Sigmoid colon (tissue), 7 donors: ENCODE results near the gene TMED10. TPM values are rescaled to one million over a fixed set of nuclear protein-coding genes. Genes with fewer than 3 reads are reported as not detected.

Experiments used
- DNase-seq: peaks from one replicate; pipeline ENCODE4 v3.0.0-alpha.2; 2019
- H3K27ac ChIP-seq, 4 donors: fragments of 200-600 bp; sonication (generic); one replicate each; pipeline ENCODE4 v1.5.1; 2016 to 2019; ENCODE audit warnings: mild to moderate bottlenecking in 1 of 4
- H3K27me3 ChIP-seq, 3 donors: fragments of 200-600 bp; sonication (generic); one replicate each; pipeline ENCODE4 v1.5.1; 2019; ENCODE audit warnings: mild to moderate bottlenecking in 1 of 3
- H3K36me3 ChIP-seq, 4 donors: fragments of 200-600 bp; sonication (generic); one replicate each; pipeline ENCODE4 v1.5.1; 2016 to 2019
- H3K4me1 ChIP-seq, 4 donors: fragments of 200-600 bp; sonication (generic); one replicate each; pipeline ENCODE4 v1.5.1; 2017 to 2019
- H3K4me3 ChIP-seq, 4 donors: fragments of 200-600 bp; sonication (generic); one replicate each; pipeline ENCODE4 v1.5.1; 2017 to 2019; ENCODE audit warnings: mild to moderate bottlenecking in 2 of 4, moderate library complexity in 1 of 4
- H3K9me3 ChIP-seq, 4 donors: fragments of 200-600 bp in 3 of 4; sonication (generic) in 3 of 4; one replicate each; pipeline versions ENCODE4 v1.5.1 to v1.6.1; 2013 to 2019
- EP300 ChIP-seq, 4 donors: sonication (generic); formaldehyde crosslinking; IDR thresholded peaks; one replicate each; pipeline ENCODE4 v1.6.1; 2017; ENCODE audit warnings: antibody characterized with exemption in 4 of 4
- POLR2A ChIP-seq, 2 donors: fragments of 450-650 bp; IDR thresholded peaks; one replicate each; pipeline ENCODE4 v1.6.1; 2016; ENCODE audit warnings: antibody characterized with exemption in 2 of 2, mild to moderate bottlenecking in 2 of 2, moderate library complexity in 2 of 2
- POLR2AphosphoS5 ChIP-seq, 4 donors: sonication (generic); formaldehyde crosslinking; IDR thresholded peaks; one replicate each; pipeline ENCODE4 v1.6.1; 2017; ENCODE audit warnings: antibody characterized with exemption in 4 of 4
- WGBS, 2 donors: extraction: QIAGEN DNeasy Blood & Tissue Kit; methylation state at CpG; one replicate each; pipeline ENCODE4 v1.1.7; 2013; 5-methylcytosine and 5-hydroxymethylcytosine counted together
- intact Hi-C: fragments of 100-400 bp; cut with DNase I; formaldehyde crosslinking; loops from one replicate; pipeline ENCODE4 v1.15.1; 2023
- polyA plus RNA-seq, 3 donors: library from polyadenylated mRNA; stranded (reverse); fragments of 200-250 nt; gene quantifications; one replicate each; pipeline ENCODE4 v1.2.3, GENCODE V29; 2013
- total RNA-seq, 4 donors: library from RNA; depleted of rRNA; stranded (reverse); fragments of >200 nt; gene quantifications; one replicate each; pipeline ENCODE4 v1.1.0, GENCODE V29; 2016
- TF ChIP-seq, protein P1 (sequence below), 4 experiments: fragments of 450-650 bp in 3 of 4; fragments of 200-600 bp in 1 of 4; IDR thresholded peaks; one replicate each; pipeline ENCODE4 v1.5.1; 2016 to 2019; ENCODE audit warnings: antibody characterized with exemption in 4 of 4, mild to moderate bottlenecking in 3 of 4, moderate library complexity in 2 of 4
- donor health status: healthy with polysubstance abuse.
- donor health status: Bipolar disorder and iron deficiency.
- donor health status: healthy.

TMED10 gene
- total and polyA plus RNA-seq, 7 donors = 38.4 to 236 (median 163) TPM

GRCh38 chr14:75181293-75182062 is 5.1 kb upstream of the TMED10 start:
- Histone ChIP-seq H3K4me3 (no peak overlapping the region), H3K9me3 (no peaks in the 10 kb centered on the region), H3K27me3 (no peaks in the 10 kb centered on the region), H3K27ac (peak overlapping the region in 1 of 4 donors; percentile 49), H3K4me1 (peaks cover 0 to 6% (median 2%) of the 10 kb centered on the region in 4 donors), H3K36me3 (no peaks in the 10 kb centered on the region)
- WGBS, 2 donors = 90 to 93% methylated on average over 1 of the region's 1 CpG
- intact Hi-C loops = no loop called here
- TF ChIP-seq EP300 (IDR thresholded peaks at IDR 0.05) = no peak
- TF ChIP-seq, protein P1, sequence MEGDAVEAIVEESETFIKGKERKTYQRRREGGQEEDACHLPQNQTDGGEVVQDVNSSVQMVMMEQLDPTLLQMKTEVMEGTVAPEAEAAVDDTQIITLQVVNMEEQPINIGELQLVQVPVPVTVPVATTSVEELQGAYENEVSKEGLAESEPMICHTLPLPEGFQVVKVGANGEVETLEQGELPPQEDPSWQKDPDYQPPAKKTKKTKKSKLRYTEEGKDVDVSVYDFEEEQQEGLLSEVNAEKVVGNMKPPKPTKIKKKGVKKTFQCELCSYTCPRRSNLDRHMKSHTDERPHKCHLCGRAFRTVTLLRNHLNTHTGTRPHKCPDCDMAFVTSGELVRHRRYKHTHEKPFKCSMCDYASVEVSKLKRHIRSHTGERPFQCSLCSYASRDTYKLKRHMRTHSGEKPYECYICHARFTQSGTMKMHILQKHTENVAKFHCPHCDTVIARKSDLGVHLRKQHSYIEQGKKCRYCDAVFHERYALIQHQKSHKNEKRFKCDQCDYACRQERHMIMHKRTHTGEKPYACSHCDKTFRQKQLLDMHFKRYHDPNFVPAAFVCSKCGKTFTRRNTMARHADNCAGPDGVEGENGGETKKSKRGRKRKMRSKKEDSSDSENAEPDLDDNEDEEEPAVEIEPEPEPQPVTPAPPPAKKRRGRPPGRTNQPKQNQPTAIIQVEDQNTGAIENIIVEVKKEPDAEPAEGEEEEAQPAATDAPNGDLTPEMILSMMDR (IDR thresholded peaks at IDR 0.05) = no peak
- no peak for TF ChIP-seq POLR2AphosphoS5 (IDR thresholded peaks at IDR 0.05)
- no peak for TF ChIP-seq POLR2A (IDR thresholded peaks at IDR 0.05)
- no peak for DNase-seq

DNA sequence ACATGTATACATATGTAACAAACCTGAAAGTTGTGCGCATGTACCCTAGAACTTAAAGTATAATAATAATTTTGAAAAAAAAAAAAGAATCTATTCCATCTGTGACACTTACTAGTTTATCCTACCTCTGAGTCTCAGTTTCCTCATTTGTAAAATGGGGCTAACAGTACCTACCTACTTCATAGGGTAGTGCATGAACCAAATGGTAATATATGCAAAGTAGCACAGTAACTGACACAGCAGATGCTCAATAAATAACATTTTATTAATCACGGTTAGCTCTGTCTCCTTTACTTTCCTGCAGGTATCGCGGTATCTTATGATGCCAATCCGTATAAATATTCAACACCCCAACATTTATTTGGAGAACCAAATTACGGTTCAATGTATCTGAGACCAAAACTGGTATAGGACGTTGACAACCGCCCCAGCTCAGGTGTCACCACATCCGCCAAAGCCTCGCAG is 703 bp downstream of the TMED10 start:
- H3K27ac ChIP-seq = peak overlapping the region; percentile 97 to 99 (median 98)
- peak overlapping the region; percentile 84 to 98 (median 90) for H3K4me3 ChIP-seq
- WGBS, 2 donors = 8% methylated on average over 10 of the region's 10 CpGs
- H3K9me3 ChIP-seq = no peaks in the 10 kb centered on the region
- peaks cover 0 to 36% (median 22%) of the 10 kb centered on the region in 4 donors for H3K4me1 ChIP-seq
- H3K27me3 ChIP-seq = no peaks in the 10 kb centered on the region
- no peak for DNase-seq
- H3K36me3 ChIP-seq = no peaks in the 10 kb centered on the region
- intact Hi-C loops = loop anchor here (2.0 to 5.0 kb wide), 5 partner anchors 43 to 119 kb away; partner anchors contain the start of gene FOS
- TF ChIP-seq POLR2AphosphoS5 (IDR thresholded peaks at IDR 0.05) (no peak), POLR2A (IDR thresholded peaks at IDR 0.05) (no peak)
- TF ChIP-seq, protein P1 (IDR thresholded peaks at IDR 0.05) = no peak

DNA sequence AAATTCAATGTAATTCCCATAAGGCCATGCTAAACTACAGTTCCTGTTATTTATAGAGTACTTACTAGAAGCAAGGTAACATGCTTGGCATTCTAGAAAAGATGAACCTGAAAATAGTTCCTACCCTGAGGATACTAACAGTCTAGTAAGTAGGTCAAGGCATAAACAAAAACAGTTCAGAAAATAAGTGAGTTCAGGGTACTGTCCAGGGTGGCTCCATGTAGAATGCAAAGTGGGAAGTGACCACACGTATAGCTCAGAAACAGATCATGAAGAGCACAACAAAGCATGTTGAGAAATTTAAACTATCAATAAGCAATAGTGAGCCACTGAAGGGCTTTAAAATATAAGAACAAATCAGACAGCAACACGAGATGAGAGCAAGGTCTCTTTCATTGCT is 2.3 kb downstream of the TMED10 start:
- no peak overlapping the region for H3K4me3 ChIP-seq
- intact Hi-C loops = no loop called here
- H3K27ac ChIP-seq = peak overlapping the region in 3 of 4 donors; percentile 19 to 97 (median 35)
- H3K9me3 ChIP-seq = no peaks in the 10 kb centered on the region
- TF ChIP-seq POLR2AphosphoS5 (IDR thresholded peaks at IDR 0.05) (no peak), POLR2A (IDR thresholded peaks at IDR 0.05) (no peak), EP300 (IDR thresholded peaks at IDR 0.05) (no peak)
- TF ChIP-seq, protein P1 (IDR thresholded peaks at IDR 0.05) = no peak
- 69 to 79% methylated on average over 2 of the region's 2 CpGs for WGBS, 2 donors
- DNase-seq = no peak
- H3K4me1 ChIP-seq = peaks cover 0 to 41% (median 24%) of the 10 kb centered on the region in 4 donors
- no peaks in the 10 kb centered on the region for H3K27me3 ChIP-seq
- H3K36me3 ChIP-seq = no peaks in the 10 kb centered on the region

DNA sequence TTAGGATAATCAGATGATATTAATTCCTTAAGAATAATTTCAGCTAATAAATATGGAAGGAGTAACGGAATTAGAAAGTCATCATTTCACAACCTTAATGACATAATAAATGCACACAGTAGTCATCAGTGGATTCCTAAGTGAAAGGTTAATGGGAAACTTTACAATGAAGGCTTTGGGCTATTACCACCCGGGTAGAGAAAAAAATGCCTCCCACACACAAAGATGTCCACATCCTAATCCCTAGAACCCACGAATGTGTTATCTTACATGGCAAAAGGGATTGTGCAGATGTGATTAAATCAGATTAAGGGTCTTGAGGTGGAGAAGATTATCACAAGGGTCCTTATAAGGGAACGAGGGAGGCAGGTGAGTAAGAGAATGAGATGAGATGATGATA is 5.6 kb downstream of the TMED10 start:
- no peaks in the 10 kb centered on the region for H3K9me3 ChIP-seq
- no peaks in the 10 kb centered on the region for H3K36me3 ChIP-seq
- H3K27me3 ChIP-seq = no peaks in the 10 kb centered on the region
- H3K4me1 ChIP-seq = peaks cover 0 to 63% (median 43%) of the 10 kb centered on the region in 4 donors
- H3K27ac ChIP-seq = no peak overlapping the region
- intact Hi-C loops = no loop called here
- WGBS, 2 donors = 81% methylated on average over 4 of the region's 4 CpGs
- H3K4me3 ChIP-seq = no peak overlapping the region
- DNase-seq = no peak
- TF ChIP-seq POLR2A (IDR thresholded peaks at IDR 0.05) (no peak), POLR2AphosphoS5 (IDR thresholded peaks at IDR 0.05) (no peak), EP300 (IDR thresholded peaks at IDR 0.05) (no peak)
- TF ChIP-seq, protein P1 (IDR thresholded peaks at IDR 0.05) = no peak
